ENCODE results near the gene OXSR1. TPM values are rescaled to one million over a fixed set of nuclear protein-coding genes. Genes with fewer than 3 reads are reported as not detected.
A peak's percentile ranks its signal among the peaks of the same experiment; 100 is the strongest.

Gene OXSR1
- total and polyA plus RNA-seq, 8 donors = 7.0 to 49.9 (median 19.8) TPM

- peak overlapping the region in 2 of 5 donors; percentile 10 to 51 for H3K27ac ChIP-seq
- no peak for DNase-seq
- H3K27me3 ChIP-seq = no peaks in the 10 kb centered on the region
- no peaks in the 10 kb centered on the region for H3K36me3 ChIP-seq
- intact Hi-C loops (cut with DNase I; ENCODE audit: low total_unique reads) = loop anchor here (10.0 kb wide), 1 partner anchor 114 kb away; the partner anchor contains the start of gene DLEC1
- H3K9me3 ChIP-seq = peaks cover 0 to 7% (median 2%) of the 10 kb centered on the region in 4 donors
- H3K4me1 ChIP-seq = peaks cover 0 to 21% (median 0%) of the 10 kb centered on the region in 4 donors
- 74 to 85% (median 82%) methylated on average over 5 of the region's 5 CpGs for WGBS, 5 donors
- no peak for TF ChIP-seq POLR2A (IDR thresholded peaks at IDR 0.05)
- no peak for TF ChIP-seq CTCF (IDR thresholded peaks at IDR 0.05)
- TF ChIP-seq EP300 (IDR thresholded peaks at IDR 0.05) = no peak
- TF ChIP-seq POLR2AphosphoS5 (IDR thresholded peaks at IDR 0.05) = no peak
- no peak overlapping the region for H3K4me3 ChIP-seq
Observed at GRCh38 chr3:38148311-38148882, 16.9 kb upstream of the OXSR1 start.

GRCh38 chr3:38149708-38150107, 15.6 kb upstream of the OXSR1 start:
- Histone ChIP-seq H3K27ac (peak overlapping the region in 2 of 5 donors; percentile 2 to 15), H3K4me3 (no peak overlapping the region), H3K9me3 (peaks cover 0 to 7% (median 2%) of the 10 kb centered on the region in 4 donors), H3K36me3 (no peaks in the 10 kb centered on the region), H3K27me3 (no peaks in the 10 kb centered on the region), H3K4me1 (peaks cover 0 to 34% (median 0%) of the 10 kb centered on the region in 4 donors)
- WGBS, 5 donors = 36 to 74% (median 62%) methylated on average over 3 of the region's 3 CpGs
- intact Hi-C loops (cut with DNase I; ENCODE audit: low total_unique reads) = loop anchor here (10.0 kb wide), 1 partner anchor 115 kb away; the partner anchor contains the start of gene DLEC1
- DNase-seq = no peak
- no peak for TF ChIP-seq EP300 (IDR thresholded peaks at IDR 0.05)
- TF ChIP-seq CTCF (IDR thresholded peaks at IDR 0.05) = no peak
- TF ChIP-seq POLR2A (IDR thresholded peaks at IDR 0.05) = no peak
- no peak for TF ChIP-seq POLR2AphosphoS5 (IDR thresholded peaks at IDR 0.05)

- no peaks in the 10 kb centered on the region for H3K36me3 ChIP-seq
- no peak overlapping the region for H3K4me3 ChIP-seq
- peaks cover 0 to 7% (median 2%) of the 10 kb centered on the region in 4 donors for H3K9me3 ChIP-seq
- TF ChIP-seq EP300 (IDR thresholded peaks at IDR 0.05) (no peak), POLR2AphosphoS5 (IDR thresholded peaks at IDR 0.05) (no peak), CTCF (IDR thresholded peaks at IDR 0.05) (no peak), POLR2A (IDR thresholded peaks at IDR 0.05) (no peak)
- intact Hi-C loops (cut with DNase I; ENCODE audit: low total_unique reads) = no loop called here
- no peaks in the 10 kb centered on the region for H3K27me3 ChIP-seq
- peaks cover 0 to 35% (median 0%) of the 10 kb centered on the region in 4 donors for H3K4me1 ChIP-seq
- WGBS, 5 donors = 74 to 92% (median 85%) methylated on average over 3 of the region's 3 CpGs
- no peak for DNase-seq
- H3K27ac ChIP-seq = peak overlapping the region; percentile 16 to 79 (median 62)
Observed at GRCh38 chr3:38150780-38151528, 14.4 kb upstream of the OXSR1 start.

GRCh38 chr3:38151667-38152265, 13.6 kb upstream of the OXSR1 start:
- TF ChIP-seq POLR2AphosphoS5 (IDR thresholded peaks at IDR 0.05) = peak in 2 of 3 donors; percentile 50 to 66
- TF ChIP-seq CTCF (IDR thresholded peaks at IDR 0.05) = no peak
- H3K36me3 ChIP-seq = no peaks in the 10 kb centered on the region
- H3K4me1 ChIP-seq = peaks cover 0 to 35% (median 0%) of the 10 kb centered on the region in 4 donors
- H3K27me3 ChIP-seq = no peaks in the 10 kb centered on the region
- H3K4me3 ChIP-seq = no peak overlapping the region
- intact Hi-C loops (cut with DNase I; ENCODE audit: low total_unique reads) = no loop called here
- peak; percentile 49 to 51 for DNase-seq
- peak overlapping the region; percentile 16 to 79 (median 62) for H3K27ac ChIP-seq
- whole genome bisulfite sequencing, 5 donors = 73 to 86% (median 81%) methylated on average over 3 of the region's 3 CpGs
- peaks cover 0 to 2% (median 0%) of the 10 kb centered on the region in 4 donors for H3K9me3 ChIP-seq

Measured in stomach (tissue), 9 donors.